Measurements from ENCODE around the gene CCNY. TPM values are rescaled to one million over a fixed set of nuclear protein-coding genes. Genes with fewer than 3 reads are reported as not detected.

Gene CCNY
- polyA plus RNA-seq, 1 experiment, result 39.0 TPM

GRCh38 chr10:35359873-35360272 is 23.6 kb downstream of the CCNY start:
- H3K4me3 ChIP-seq (ENCODE audit: low read depth, low read length), result no peak overlapping the region
- DNase-seq (ENCODE audit: low read depth), result no peak
- ChIA-PET CTCF (no interaction called here), POLR2A (no interaction called here)
- no peaks in the 10 kb centered on the region for H3K27me3 ChIP-seq (ENCODE audit: control insufficient read depth, insufficient read depth, low read length)
- no peak for TF ChIP-seq CTCF (IDR thresholded peaks at IDR 0.05; ENCODE audit: insufficient read depth, low read depth, low read length)
- no peaks in the 10 kb centered on the region for H3K36me3 ChIP-seq (ENCODE audit: control insufficient read depth, insufficient read depth, low read length)

- H3K4me3 ChIP-seq (ENCODE audit: low read depth, low read length), result no peak overlapping the region
- no peak for TF ChIP-seq CTCF (IDR thresholded peaks at IDR 0.05; ENCODE audit: insufficient read depth, low read depth, low read length)
- no peak for DNase-seq (ENCODE audit: low read depth)
- CTCF ChIA-PET, result interaction anchor here (0.9 kb wide), 1 partner anchor 10 kb away, joined by 4 read pairs; no protein-coding TSS in a partner anchor
- POLR2A ChIA-PET, result no interaction called here
- no peaks in the 10 kb centered on the region for H3K36me3 ChIP-seq (ENCODE audit: control insufficient read depth, insufficient read depth, low read length)
- no peaks in the 10 kb centered on the region for H3K27me3 ChIP-seq (ENCODE audit: control insufficient read depth, insufficient read depth, low read length)
Observed at GRCh38 chr10:35362701-35363350, 26.5 kb downstream of the CCNY start.

- ChIA-PET POLR2A (no interaction called here), CTCF (interaction anchor here (0.9 kb wide), 1 partner anchor 10 kb away, joined by 4 read pairs; no protein-coding TSS in a partner anchor)
- H3K27me3 ChIP-seq (ENCODE audit: control insufficient read depth, insufficient read depth, low read length), result no peaks in the 10 kb centered on the region
- H3K36me3 ChIP-seq (ENCODE audit: control insufficient read depth, insufficient read depth, low read length), result no peaks in the 10 kb centered on the region
- no peak for DNase-seq (ENCODE audit: low read depth)
- TF ChIP-seq CTCF (IDR thresholded peaks at IDR 0.05; ENCODE audit: insufficient read depth, low read depth, low read length), result no peak
- H3K4me3 ChIP-seq (ENCODE audit: low read depth, low read length), result no peak overlapping the region
Observed at GRCh38 chr10:35363587-35363986, 27.3 kb downstream of the CCNY start.

GRCh38 chr10:35364808-35365207 is 28.5 kb downstream of the CCNY start:
- DNase-seq (ENCODE audit: low read depth), result no peak
- CTCF ChIA-PET, result interaction anchor here (1.4 kb wide), 1 partner anchor 18 kb away, joined by 4 read pairs; no protein-coding TSS in a partner anchor
- POLR2A ChIA-PET, result no interaction called here

GRCh38 chr10:35365994-35366393 is 29.7 kb downstream of the CCNY start:
- no peak for DNase-seq (ENCODE audit: low read depth)
- ChIA-PET CTCF (no interaction called here), POLR2A (no interaction called here)
- H3K27me3 ChIP-seq (ENCODE audit: control insufficient read depth, insufficient read depth, low read length), result no peaks in the 10 kb centered on the region
- no peak for TF ChIP-seq CTCF (IDR thresholded peaks at IDR 0.05; ENCODE audit: insufficient read depth, low read depth, low read length)
- no peaks in the 10 kb centered on the region for H3K36me3 ChIP-seq (ENCODE audit: control insufficient read depth, insufficient read depth, low read length)
- no peak overlapping the region for H3K4me3 ChIP-seq (ENCODE audit: low read depth, low read length)

More at GRCh38 chr10:35364808-35365207, 28.5 kb downstream of the CCNY start:
- TF ChIP-seq CTCF (IDR thresholded peaks at IDR 0.05; ENCODE audit: insufficient read depth, low read depth, low read length), result no peak
- no peaks in the 10 kb centered on the region for H3K27me3 ChIP-seq (ENCODE audit: control insufficient read depth, insufficient read depth, low read length)
- H3K4me3 ChIP-seq (ENCODE audit: low read depth, low read length), result no peak overlapping the region
- no peaks in the 10 kb centered on the region for H3K36me3 ChIP-seq (ENCODE audit: control insufficient read depth, insufficient read depth, low read length)

Measured in BJ (cell line).